Heart left ventricle (tissue), 16 donors: ENCODE data around the gene ENOPH1. TPM values are rescaled to one million over a fixed set of nuclear protein-coding genes. Genes with fewer than 3 reads are reported as not detected.
"Not testable (repeated sequence)": the region's sequence is repeated elsewhere in the genome, so short reads cannot be mapped to it uniquely, and the experiment has no call there.

Experiments used
- ATAC-seq, 4 donors: fragments of 200-7000 bp; cut with Tn5 transposase; one replicate each; pipeline ENCODE4 v1.9.1; 2020 to 2022; ENCODE audit warnings: moderate library complexity in 4 of 4, mild to moderate bottlenecking in 3 of 4, moderate number of reproducible peaks in 1 of 4
- DNase-seq, 5 donors: peaks; one replicate each; pipeline ENCODE4 v3.0.0-alpha.2; 2020
- H3K27ac ChIP-seq, 12 donors: fragments of 200-600 bp; sonication (generic) in 4 of 12; one replicate each; pipeline versions ENCODE4 v1.5.0 to v1.8.0; 2016 to 2022; ENCODE audit warnings: mild to moderate bottlenecking in 2 of 12
- H3K27me3 ChIP-seq, 9 donors: fragments of 200-600 bp; sonication (generic) in 2 of 9; one replicate each; pipeline versions ENCODE4 v1.5.1 to v1.8.0; 2016 to 2022; ENCODE audit warnings: mild to moderate bottlenecking in 3 of 9
- H3K36me3 ChIP-seq, 9 donors: fragments of 200-600 bp; sonication (generic) in 2 of 9; one replicate each; pipeline versions ENCODE4 v1.5.0 to v1.8.0; 2018 to 2022; ENCODE audit warnings: mild to moderate bottlenecking in 2 of 9
- H3K4me1 ChIP-seq, 12 donors: fragments of 200-600 bp; sonication (generic) in 4 of 12; one replicate each; pipeline versions ENCODE4 v1.5.0 to v1.8.0; 2016 to 2022; ENCODE audit warnings: mild to moderate bottlenecking in 3 of 12
- H3K4me3 ChIP-seq, 12 donors: fragments of 200-600 bp; sonication (generic) in 4 of 12; one replicate each; pipeline versions ENCODE4 v1.5.0 to v1.8.0; 2017 to 2022; ENCODE audit warnings: mild to moderate bottlenecking in 9 of 12, moderate library complexity in 4 of 12
- H3K9me3 ChIP-seq, 12 donors: fragments of 200-600 bp; sonication (generic) in 4 of 12; one replicate each; pipeline versions ENCODE4 v1.5.0 to v1.8.0; 2016 to 2022; ENCODE audit warnings: mild to moderate bottlenecking in 1 of 12
- POLR2A ChIP-seq, 2 donors: fragments of 450-650 bp; IDR thresholded peaks; one replicate each; pipeline ENCODE4 v1.6.1; 2017; ENCODE audit warnings: antibody characterized with exemption in 2 of 2, mild to moderate bottlenecking in 2 of 2, moderate library complexity in 2 of 2
- WGBS, 4 donors: extraction: QIAGEN DNeasy Blood & Tissue Kit in 2 of 4; methylation state at CpG; one replicate each; pipeline versions ENCODE4 v1.1.5 to v1.1.7; 2013 to 2018; 5-methylcytosine and 5-hydroxymethylcytosine counted together
- intact Hi-C, 10 donors: fragments of 100-400 bp; cut with DNase I; formaldehyde crosslinking; loops; one replicate each; pipeline versions ENCODE4 v1.11.1 to v1.14.2; 2022
- polyA plus RNA-seq, 2 donors: library from polyadenylated mRNA; stranded (reverse); fragments of 200-250 nt; gene quantifications; one replicate each; pipeline ENCODE4 v1.2.3, GENCODE V29; 2013
- total RNA-seq, 9 donors: library from RNA; depleted of rRNA in 2 of 9; stranded (reverse); fragments of >200 nt in 2 of 9; fragmentation: NEBNext Ultra II Directional in 3 of 9; extraction: Animal tissue kit (Norgen Biotek cat#: 25700) in 3 of 9; gene quantifications; one replicate each; pipeline versions ENCODE4 v1.1.0 to v1.2.4, GENCODE V29; 2016 to 2023
- TF ChIP-seq, protein P1 (sequence below), 12 donors: fragments of 200-600 bp; sonication (generic) in 4 of 12; IDR thresholded peaks; one replicate each; pipeline versions ENCODE4 v1.5.0 to v1.8.0; 2018 to 2022; ENCODE audit warnings: antibody characterized with exemption in 12 of 12, mild to moderate bottlenecking in 5 of 12
- donor health status: ischemic (EF 13 %, LVEDD 7.1; RV severe dilation, severe dysfunction).
- donor health status: healthy with polysubstance abuse.
- donor health status: DM: no; HTN: yes; CAD: no.
- donor health status: DM: no; HTN: no; CAD: no.
- donor health status: ischemic (EF 25% LVEDD 6.9; RV normal size, moderate dysfunction).
- donor health status: ischemic (EF 25% LVEDD 5.7; RV mildly dilated, moderate dysfunction).
- donor health status: healthy.
- donor health status: DM: yes; HTN: yes; CAD: no.
- donor health status: ischemic (EF 35%, LVEDD 5.7; RV mildly dilated, moderate dysfunction).
- donor health status: nonischemic (EF 11% LVEDD 7.7; RV severe dilation, severe dysfunction).
- donor health status: DM: yes; HTN: yes; CAD: no.
- donor health status: PGD.
- donor health status: ischemic (EF 29% LVEDD 5.4; RV normal size, mild dysfunction).
- donor health status: nonischemic (EF 23%, LVEDD 6.1; RV moderate dilation, normal function).

Gene ENOPH1
- total and polyA plus RNA-seq, 11 donors = 15.1 to 37.0 (median 17.5) TPM

DNA sequence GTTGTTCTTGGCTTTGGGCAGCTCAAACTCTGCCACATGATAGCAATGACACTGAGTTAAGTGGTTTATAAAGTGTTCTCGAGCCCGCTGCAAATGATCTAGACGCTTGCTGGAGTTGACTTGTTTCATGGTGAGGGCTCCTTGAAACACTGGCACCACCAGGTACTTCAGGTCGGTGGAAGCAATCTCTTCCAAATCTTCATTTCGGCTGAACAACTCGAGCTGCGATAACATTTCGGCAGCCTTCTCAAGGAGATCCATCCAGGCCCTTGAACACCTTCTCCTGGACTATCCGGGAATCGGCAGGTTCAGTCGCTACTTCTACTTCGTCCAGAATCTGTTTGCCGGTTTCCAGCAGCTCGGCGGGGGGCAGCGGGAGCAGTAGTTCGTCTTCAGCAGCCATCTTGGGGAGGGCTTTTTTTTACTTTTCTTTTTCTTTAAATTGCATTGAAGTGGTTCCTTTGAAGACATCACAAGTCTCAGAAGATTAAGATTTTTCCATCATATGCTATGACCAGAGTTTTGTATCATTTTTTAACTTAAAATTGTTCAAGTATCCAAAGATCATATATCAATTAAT, 28.1 kb upstream of the ENOPH1 start:
- TF ChIP-seq, protein P1, sequence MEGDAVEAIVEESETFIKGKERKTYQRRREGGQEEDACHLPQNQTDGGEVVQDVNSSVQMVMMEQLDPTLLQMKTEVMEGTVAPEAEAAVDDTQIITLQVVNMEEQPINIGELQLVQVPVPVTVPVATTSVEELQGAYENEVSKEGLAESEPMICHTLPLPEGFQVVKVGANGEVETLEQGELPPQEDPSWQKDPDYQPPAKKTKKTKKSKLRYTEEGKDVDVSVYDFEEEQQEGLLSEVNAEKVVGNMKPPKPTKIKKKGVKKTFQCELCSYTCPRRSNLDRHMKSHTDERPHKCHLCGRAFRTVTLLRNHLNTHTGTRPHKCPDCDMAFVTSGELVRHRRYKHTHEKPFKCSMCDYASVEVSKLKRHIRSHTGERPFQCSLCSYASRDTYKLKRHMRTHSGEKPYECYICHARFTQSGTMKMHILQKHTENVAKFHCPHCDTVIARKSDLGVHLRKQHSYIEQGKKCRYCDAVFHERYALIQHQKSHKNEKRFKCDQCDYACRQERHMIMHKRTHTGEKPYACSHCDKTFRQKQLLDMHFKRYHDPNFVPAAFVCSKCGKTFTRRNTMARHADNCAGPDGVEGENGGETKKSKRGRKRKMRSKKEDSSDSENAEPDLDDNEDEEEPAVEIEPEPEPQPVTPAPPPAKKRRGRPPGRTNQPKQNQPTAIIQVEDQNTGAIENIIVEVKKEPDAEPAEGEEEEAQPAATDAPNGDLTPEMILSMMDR (IDR thresholded peaks at IDR 0.05) = no peak
- TF ChIP-seq POLR2A (IDR thresholded peaks at IDR 0.05) = no peak
- intact Hi-C loops = no loop called here
- DNase-seq (no peak), ATAC-seq (no peak)
- no peaks in the 10 kb centered on the region for H3K9me3 ChIP-seq
- no peaks in the 10 kb centered on the region for H3K27me3 ChIP-seq
- H3K36me3 ChIP-seq = no peaks in the 10 kb centered on the region
- H3K4me1 ChIP-seq = no peaks in the 10 kb centered on the region
- no peak overlapping the region for H3K4me3 ChIP-seq
- 91 to 95% (median 92%) methylated on average over 17 of the region's 17 CpGs for WGBS, 4 donors
- H3K27ac ChIP-seq = no peak overlapping the region

DNA sequence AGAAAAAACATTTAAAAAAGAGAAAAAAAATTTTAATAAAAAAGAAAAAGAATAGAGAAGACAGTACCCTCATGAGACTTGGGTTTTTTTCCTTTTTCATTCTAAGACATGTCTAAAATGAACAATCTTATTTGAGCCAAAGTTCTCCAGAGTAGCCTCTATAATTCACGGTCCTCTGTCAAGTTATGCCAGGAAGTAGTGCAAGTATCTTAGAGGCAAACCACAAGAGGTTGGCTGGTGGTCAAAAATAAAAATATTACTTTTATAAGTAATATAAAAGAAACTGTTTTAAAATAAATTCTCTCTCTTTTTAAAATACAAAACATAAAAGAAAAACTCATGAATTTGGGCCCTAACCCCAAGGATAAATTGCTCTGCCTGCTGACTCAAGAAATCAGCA, 26.7 kb upstream of the ENOPH1 start:
- DNase-seq = no peak
- no peak for ATAC-seq
- no peaks in the 10 kb centered on the region for H3K4me1 ChIP-seq
- H3K36me3 ChIP-seq = no peaks in the 10 kb centered on the region
- WGBS, 4 donors = 70 to 82% (median 73%) methylated on average over 1 of the region's 1 CpG
- no peak overlapping the region for H3K4me3 ChIP-seq
- H3K9me3 ChIP-seq = no peaks in the 10 kb centered on the region
- no peak for TF ChIP-seq POLR2A (IDR thresholded peaks at IDR 0.05)
- TF ChIP-seq, protein P1 (IDR thresholded peaks at IDR 0.05) = no peak
- no peaks in the 10 kb centered on the region for H3K27me3 ChIP-seq
- no peak overlapping the region for H3K27ac ChIP-seq
- intact Hi-C loops = no loop called here

DNA sequence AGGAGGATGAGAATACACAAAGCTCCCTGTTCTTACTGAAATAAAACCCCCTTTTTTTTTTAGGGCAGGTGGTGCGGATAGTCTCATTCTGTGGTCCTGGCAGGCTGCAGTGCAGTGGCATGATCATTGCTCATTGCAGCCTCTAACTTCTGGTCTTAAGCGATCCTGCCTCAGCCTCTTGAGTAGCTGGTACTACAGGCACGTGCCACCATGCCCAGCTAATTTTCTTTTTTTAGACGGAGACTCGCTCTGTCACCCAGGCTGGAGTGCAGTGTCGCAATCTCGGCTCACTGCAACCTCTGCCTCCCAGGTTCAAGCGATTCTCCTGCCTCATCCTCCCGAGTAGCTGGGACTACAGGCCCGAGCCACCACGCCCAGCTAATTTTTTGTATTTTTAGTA, 15.3 kb upstream of the ENOPH1 start:
- H3K9me3 ChIP-seq = peaks cover 0 to 12% (median 0%) of the 10 kb centered on the region in 12 donors
- H3K36me3 ChIP-seq, H3K4me1 ChIP-seq, H3K27ac ChIP-seq, H3K27me3 ChIP-seq, intact Hi-C loops, H3K4me3 ChIP-seq: not testable (repeated sequence)
- ATAC-seq = peak in 3 of 4 donors; percentile 39 to 89 (median 53)
- DNase-seq = peak in 1 of 5 donors; percentile 33
- WGBS, 4 donors = 70 to 87% (median 83%) methylated on average over 11 of the region's 11 CpGs

DNA sequence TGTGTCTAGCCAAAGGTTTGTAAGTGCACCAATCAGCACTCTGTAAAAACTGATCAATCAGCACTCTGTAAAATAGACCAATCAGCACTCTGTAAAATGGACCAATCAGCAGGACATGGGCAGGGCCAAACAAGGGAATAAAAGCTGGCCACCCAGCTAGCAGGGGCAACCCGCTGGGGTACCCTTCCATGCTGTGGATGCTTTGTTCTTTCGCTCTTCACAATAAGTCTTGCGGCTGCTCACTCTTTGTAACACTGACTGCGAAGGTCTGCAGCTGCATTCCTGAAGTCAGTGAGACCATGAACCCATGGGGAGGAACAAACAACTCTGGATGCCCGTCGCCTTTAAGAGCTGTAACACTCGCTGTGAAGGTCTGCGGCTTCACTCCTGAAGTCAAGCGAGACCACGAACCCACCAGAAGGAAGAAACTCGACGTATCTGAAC, 14.4 kb upstream of the ENOPH1 start:
- intact Hi-C loops = no loop called here
- Histone ChIP-seq H3K9me3 (peaks cover 0 to 12% (median 0%) of the 10 kb centered on the region in 12 donors), H3K36me3 (no peaks in the 10 kb centered on the region), H3K4me1 (no peaks in the 10 kb centered on the region), H3K27ac (no peak overlapping the region), H3K4me3 (no peak overlapping the region), H3K27me3 (no peaks in the 10 kb centered on the region)
- ATAC-seq (no peak), DNase-seq (no peak)
- WGBS, 4 donors = 85 to 92% (median 88%) methylated on average over 12 of the region's 12 CpGs
- TF ChIP-seq, protein P1 (IDR thresholded peaks at IDR 0.05) = no peak
- no peak for TF ChIP-seq POLR2A (IDR thresholded peaks at IDR 0.05)

DNA sequence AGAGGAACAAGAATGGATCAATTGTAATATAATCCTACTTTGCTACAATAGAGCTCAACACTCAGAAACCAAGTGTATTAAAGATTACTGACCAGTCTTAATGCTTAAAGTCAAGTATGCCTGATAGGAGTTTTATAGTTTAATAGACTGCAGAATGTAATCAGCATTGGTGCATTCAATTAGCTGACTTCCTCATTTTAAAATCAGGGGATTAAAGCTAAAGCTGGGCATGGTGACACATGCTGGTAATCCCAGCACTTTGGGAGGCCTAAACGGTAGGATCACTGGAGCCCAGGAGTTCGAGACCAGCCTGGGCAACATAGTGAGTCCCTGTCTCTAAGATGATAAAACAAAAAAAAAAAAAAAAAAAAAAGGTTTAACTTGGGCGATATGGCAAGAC, 10.9 kb upstream of the ENOPH1 start:
- ATAC-seq (no peak), DNase-seq (no peak)
- H3K9me3 ChIP-seq = no peaks in the 10 kb centered on the region
- H3K36me3 ChIP-seq = peaks cover 0 to 28% (median 26%) of the 10 kb centered on the region in 9 donors
- H3K27ac ChIP-seq = no peak overlapping the region
- no peak overlapping the region for H3K4me3 ChIP-seq
- TF ChIP-seq, protein P1 (IDR thresholded peaks at IDR 0.05) = no peak
- intact Hi-C loops = no loop called here
- peaks cover 0 to 7% (median 0%) of the 10 kb centered on the region in 12 donors for H3K4me1 ChIP-seq
- 78 to 98% (median 83%) methylated on average over 3 of the region's 3 CpGs for whole genome bisulfite sequencing, 4 donors
- H3K27me3 ChIP-seq = no peaks in the 10 kb centered on the region
